Neuron (in vitro differentiated cells): Measurements from ENCODE around the gene SEPTIN7.

ENCODE experiments used
- H2AFZ ChIP-seq: one replicate; pipeline ENCODE4 v1.6.1; 2013; ENCODE audit warnings: low read depth, mild to moderate bottlenecking, inconsistent platforms, low read length, moderate library complexity
- H3K27me3 ChIP-seq: one replicate; pipeline ENCODE4 v1.6.1; 2013; ENCODE audit warnings: low read length; ENCODE audit not compliant: insufficient read depth
- H3K36me3 ChIP-seq: one replicate; pipeline ENCODE4 v1.6.1; 2013; ENCODE audit warnings: low read length; ENCODE audit not compliant: insufficient read depth
- H3K4me1 ChIP-seq: one replicate; pipeline ENCODE4 v1.6.1; 2013; ENCODE audit warnings: low read length; ENCODE audit not compliant: insufficient read depth
- H3K4me3 ChIP-seq: 2 replicates; pipeline ENCODE4 v1.5.1; 2013; ENCODE audit warnings: mild to moderate bottlenecking, low read length, moderate library complexity
- H3K9me3 ChIP-seq: one replicate; pipeline ENCODE4 v1.6.1; 2013; ENCODE audit warnings: low read length

The SEPTIN7 gene

GRCh38 chr7:35773994-35774393 lies 26.9 kb upstream of the SEPTIN7 start:
- Histone ChIP-seq H3K4me1 (no peaks in the 10 kb centered on the region), H3K27me3 (no peaks in the 10 kb centered on the region), H2AFZ (no peak overlapping the region), H3K4me3 (no peak overlapping the region), H3K9me3 (no peaks in the 10 kb centered on the region), H3K36me3 (no peaks in the 10 kb centered on the region)

GRCh38 chr7:35776686-35777085 lies 24.2 kb upstream of the SEPTIN7 start:
- Histone ChIP-seq H3K4me1 (no peaks in the 10 kb centered on the region), H3K27me3 (no peaks in the 10 kb centered on the region), H3K4me3 (no peak overlapping the region), H3K36me3 (no peaks in the 10 kb centered on the region), H2AFZ (no peak overlapping the region), H3K9me3 (no peaks in the 10 kb centered on the region)

DNA sequence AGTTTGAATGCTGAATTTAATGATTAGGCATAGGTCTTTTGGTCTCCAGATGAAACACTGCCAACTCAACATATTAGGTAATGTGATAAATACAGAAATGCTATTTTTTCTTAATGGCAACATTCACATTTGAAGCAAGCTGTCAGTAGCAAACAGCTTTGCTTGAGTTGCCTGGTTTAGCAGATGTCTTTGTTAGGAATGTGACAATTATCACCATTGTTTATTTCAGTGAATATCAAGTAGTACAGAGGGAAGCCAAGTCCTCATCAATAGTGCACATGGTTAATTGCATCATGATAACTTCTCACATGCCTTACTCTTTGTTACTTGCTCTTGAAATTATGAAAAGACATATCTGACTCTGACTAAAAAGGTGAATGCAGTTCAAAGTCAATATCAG lies 23.7 kb upstream of the SEPTIN7 start:
- no peaks in the 10 kb centered on the region for H3K27me3 ChIP-seq
- no peaks in the 10 kb centered on the region for H3K4me1 ChIP-seq
- no peaks in the 10 kb centered on the region for H3K9me3 ChIP-seq
- no peaks in the 10 kb centered on the region for H3K36me3 ChIP-seq
- H2AFZ ChIP-seq = no peak overlapping the region
- no peak overlapping the region for H3K4me3 ChIP-seq

GRCh38 chr7:35780070-35780469 lies 20.8 kb upstream of the SEPTIN7 start:
- H3K4me1 ChIP-seq = no peaks in the 10 kb centered on the region
- no peak overlapping the region for H3K4me3 ChIP-seq
- H3K9me3 ChIP-seq = no peaks in the 10 kb centered on the region
- no peaks in the 10 kb centered on the region for H3K36me3 ChIP-seq
- H2AFZ ChIP-seq = no peak overlapping the region
- H3K27me3 ChIP-seq = no peaks in the 10 kb centered on the region

- H3K4me3 ChIP-seq = no peak overlapping the region
- no peaks in the 10 kb centered on the region for H3K36me3 ChIP-seq
- no peaks in the 10 kb centered on the region for H3K27me3 ChIP-seq
- no peak overlapping the region for H2AFZ ChIP-seq
- H3K9me3 ChIP-seq = no peaks in the 10 kb centered on the region
- no peaks in the 10 kb centered on the region for H3K4me1 ChIP-seq
Measured at GRCh38 chr7:35781200-35781701, 19.6 kb upstream of the SEPTIN7 start.

- H3K27me3 ChIP-seq = no peaks in the 10 kb centered on the region
- H3K4me1 ChIP-seq = no peaks in the 10 kb centered on the region
- no peak overlapping the region for H3K4me3 ChIP-seq
- H3K9me3 ChIP-seq = no peaks in the 10 kb centered on the region
- no peaks in the 10 kb centered on the region for H3K36me3 ChIP-seq
- no peak overlapping the region for H2AFZ ChIP-seq
Measured at GRCh38 chr7:35781767-35782515, 18.9 kb upstream of the SEPTIN7 start.

DNA sequence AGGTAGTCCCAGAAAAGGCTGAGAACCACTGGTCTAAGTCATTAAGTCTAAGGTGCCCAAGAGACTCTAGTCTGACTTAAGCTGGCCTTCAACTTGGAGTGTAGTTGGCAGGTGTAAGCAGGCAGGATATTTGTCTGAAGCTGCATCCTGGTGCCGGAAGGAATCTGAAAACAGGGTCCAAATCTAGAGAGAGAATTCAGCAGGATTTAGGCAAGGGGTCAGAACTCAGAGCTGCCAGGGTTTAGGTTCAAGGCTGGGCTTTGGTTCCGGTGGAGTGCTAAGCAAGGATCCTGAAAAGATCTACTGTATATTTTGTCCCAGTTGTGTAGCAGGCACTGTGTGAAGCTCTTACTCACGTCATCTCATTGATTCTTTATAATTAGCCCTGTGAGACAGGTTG lies 16.5 kb upstream of the SEPTIN7 start:
- Histone ChIP-seq H3K36me3 (no peaks in the 10 kb centered on the region), H3K27me3 (no peaks in the 10 kb centered on the region), H3K9me3 (no peaks in the 10 kb centered on the region), H3K4me3 (no peak overlapping the region), H3K4me1 (no peaks in the 10 kb centered on the region), H2AFZ (no peak overlapping the region)

GRCh38 chr7:35785250-35785649 lies 15.6 kb upstream of the SEPTIN7 start:
- no peaks in the 10 kb centered on the region for H3K4me1 ChIP-seq
- no peaks in the 10 kb centered on the region for H3K27me3 ChIP-seq
- H3K9me3 ChIP-seq = no peaks in the 10 kb centered on the region
- H3K36me3 ChIP-seq = no peaks in the 10 kb centered on the region
- H3K4me3 ChIP-seq = no peak overlapping the region
- H2AFZ ChIP-seq = no peak overlapping the region

DNA sequence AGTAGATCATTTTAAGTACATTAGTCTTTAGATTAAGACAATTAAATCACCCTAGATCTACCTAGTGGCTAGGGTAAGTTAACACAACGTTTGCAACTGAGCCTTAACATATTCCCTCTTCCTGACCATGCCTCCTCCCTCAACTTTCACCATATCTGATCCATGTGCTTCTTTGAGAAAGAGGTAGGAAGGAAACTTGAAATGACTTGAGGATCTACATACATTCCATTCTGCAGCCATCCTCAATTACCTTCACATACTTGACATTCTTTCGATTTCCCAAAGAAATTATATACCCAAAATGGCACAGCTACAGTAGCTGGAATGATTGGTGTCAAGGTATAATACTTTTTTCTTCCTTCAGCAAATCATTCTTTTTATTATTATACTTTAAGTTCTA lies 12.9 kb upstream of the SEPTIN7 start:
- Histone ChIP-seq H3K36me3 (no peaks in the 10 kb centered on the region), H2AFZ (no peak overlapping the region), H3K9me3 (no peaks in the 10 kb centered on the region), H3K4me3 (no peak overlapping the region), H3K4me1 (no peaks in the 10 kb centered on the region), H3K27me3 (no peaks in the 10 kb centered on the region)

DNA sequence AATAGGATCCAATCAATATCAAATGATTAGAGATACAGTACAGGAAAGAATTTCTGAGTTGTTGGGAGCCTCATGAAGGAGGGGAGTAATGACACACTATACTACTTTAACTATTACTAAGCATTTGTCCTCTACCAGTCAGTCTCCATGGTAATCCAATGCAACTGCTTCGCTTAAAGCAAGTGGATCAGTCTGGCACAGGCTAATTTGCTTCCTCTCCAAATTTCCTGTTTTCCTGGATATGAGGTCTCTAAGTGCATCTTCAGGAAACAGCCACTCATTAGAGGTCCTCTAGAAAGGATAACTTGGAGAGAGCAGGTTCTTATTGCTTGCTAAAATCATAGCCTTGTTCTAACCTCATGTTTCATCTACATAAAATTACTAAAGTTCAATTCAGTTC lies 8.4 kb upstream of the SEPTIN7 start:
- Histone ChIP-seq H3K36me3 (no peaks in the 10 kb centered on the region), H3K27me3 (no peaks in the 10 kb centered on the region), H2AFZ (no peak overlapping the region), H3K4me1 (no peaks in the 10 kb centered on the region), H3K4me3 (no peak overlapping the region), H3K9me3 (no peaks in the 10 kb centered on the region)

DNA sequence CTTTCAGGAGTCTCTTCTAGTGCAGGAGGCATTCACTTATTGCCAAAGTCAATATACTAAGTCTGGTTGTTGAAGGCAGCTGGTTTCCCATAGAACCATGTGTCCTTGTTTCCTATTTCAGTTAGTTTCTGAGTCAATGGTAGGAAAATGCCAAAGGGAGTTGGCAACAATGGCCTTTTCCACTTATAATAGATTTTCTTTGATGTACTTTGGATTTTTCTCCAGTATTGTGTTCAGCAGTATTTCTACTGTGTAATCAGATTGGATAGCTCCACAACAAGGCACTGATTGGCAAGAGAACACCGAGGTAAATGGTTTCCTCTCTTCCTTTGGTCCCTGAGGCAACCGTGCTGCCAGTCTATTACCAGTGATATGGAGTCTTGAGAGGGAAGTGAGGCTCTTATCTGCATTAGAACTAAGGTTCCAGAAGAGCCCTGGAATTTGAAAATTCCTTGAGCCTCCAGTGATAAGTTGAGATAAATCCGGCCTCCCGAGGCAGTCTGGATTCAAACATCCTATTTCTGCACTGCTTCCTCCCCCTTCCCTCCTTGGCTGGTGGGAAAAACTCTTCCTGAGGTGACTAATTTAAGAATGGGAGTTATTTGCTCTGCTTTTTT lies 7.9 kb upstream of the SEPTIN7 start:
- Histone ChIP-seq H3K9me3 (no peaks in the 10 kb centered on the region), H3K4me1 (no peaks in the 10 kb centered on the region), H3K36me3 (no peaks in the 10 kb centered on the region), H3K4me3 (no peak overlapping the region), H2AFZ (no peak overlapping the region), H3K27me3 (no peaks in the 10 kb centered on the region)

DNA sequence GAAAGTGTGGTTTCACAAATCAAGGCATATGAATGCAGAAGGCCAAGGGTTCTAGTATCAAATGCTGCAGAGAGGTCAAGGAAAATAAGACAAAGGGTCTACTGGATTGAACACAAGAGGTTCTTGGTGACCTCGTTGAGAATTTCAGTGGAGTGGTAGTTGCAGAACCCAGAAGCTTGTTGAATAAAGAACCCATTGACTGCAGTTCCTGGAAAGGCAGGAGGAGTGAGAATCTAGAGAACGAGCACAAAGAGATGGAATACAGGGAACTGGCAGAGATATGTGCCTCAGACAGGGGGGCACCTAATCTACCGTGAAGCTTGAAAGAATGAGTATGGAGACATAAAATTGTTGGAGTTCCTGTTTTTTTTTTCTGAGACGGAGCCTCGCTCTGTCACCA lies 3.5 kb upstream of the SEPTIN7 start:
- H3K4me3 ChIP-seq = no peak overlapping the region
- no peak overlapping the region for H2AFZ ChIP-seq
- H3K4me1 ChIP-seq = no peaks in the 10 kb centered on the region
- no peaks in the 10 kb centered on the region for H3K36me3 ChIP-seq
- H3K9me3 ChIP-seq = no peaks in the 10 kb centered on the region
- H3K27me3 ChIP-seq = no peaks in the 10 kb centered on the region

- Histone ChIP-seq H2AFZ (peak overlapping the region; percentile 79), H3K4me1 (peaks cover 7% of the 10 kb centered on the region), H3K36me3 (no peaks in the 10 kb centered on the region), H3K27me3 (no peaks in the 10 kb centered on the region), H3K4me3 (peak overlapping the region; percentile 90), H3K9me3 (no peaks in the 10 kb centered on the region)
Measured at GRCh38 chr7:35799846-35800717, 775 bp upstream of the SEPTIN7 start.
